NOMO-1 treated with dmso at 0.1 percent for 144 hours (cell line): ENCODE results near the gene TK2.
A peak's percentile ranks its signal among the peaks of the same experiment; 100 is the strongest.
"Not testable (repeated sequence)": the region's sequence is repeated elsewhere in the genome, so short reads cannot be mapped to it uniquely, and the experiment has no call there.

ENCODE experiments used
- DNase-seq: peaks from one replicate; lab custom pipeline; 2025; ENCODE audit not compliant: unreplicated experiment; lab: John Stamatoyannopoulos, UW

TK2 gene

DNA sequence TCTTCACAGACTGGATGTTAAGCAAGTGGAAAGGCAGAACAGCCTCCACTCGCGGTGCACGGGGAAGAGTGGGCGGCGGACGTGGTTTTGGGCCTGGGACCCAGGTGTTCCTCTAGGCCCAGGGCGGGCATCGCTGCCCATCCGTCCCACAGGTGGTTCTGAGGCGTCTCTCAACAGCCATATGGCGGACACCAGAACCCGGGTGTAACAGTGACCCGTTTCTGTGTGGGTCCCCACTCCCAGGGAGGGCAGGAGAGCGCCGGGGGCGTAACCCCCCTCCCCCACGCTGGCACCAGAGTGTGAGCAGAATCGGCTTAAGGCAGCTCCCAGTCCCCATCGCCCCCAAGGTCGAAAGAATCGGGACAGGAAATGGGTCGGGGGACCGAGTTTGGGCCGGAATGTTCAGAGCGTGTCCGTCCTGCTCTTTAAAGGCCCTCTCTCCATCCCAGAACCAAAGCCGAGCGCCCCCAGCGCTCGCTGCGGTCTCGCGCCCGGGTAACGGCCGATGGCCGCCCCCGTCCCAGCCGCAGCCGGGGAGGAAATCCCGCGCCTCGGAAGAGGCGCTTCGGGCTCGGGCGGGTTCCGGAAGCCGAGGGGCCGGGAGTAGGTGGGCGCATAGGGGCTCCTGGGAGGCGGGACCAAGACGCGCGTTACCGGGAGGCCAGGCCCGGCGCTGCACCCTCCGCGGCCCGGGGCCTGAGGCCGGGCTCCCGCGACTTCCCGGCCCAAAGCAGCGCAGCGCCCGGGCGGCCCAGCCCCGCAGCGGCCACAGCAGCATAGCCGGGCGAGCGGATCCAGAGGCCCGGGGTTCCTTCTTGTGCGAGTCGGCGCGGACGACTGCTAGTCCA is at the start of gene TK2:
Gene TK2, minus strand, starts transcription at position 839 of the 848 bp plus-strand sequence. Its CDS starts 61 bp downstream, at position 778.
- peak; percentile 49 for DNase-seq

DNA sequence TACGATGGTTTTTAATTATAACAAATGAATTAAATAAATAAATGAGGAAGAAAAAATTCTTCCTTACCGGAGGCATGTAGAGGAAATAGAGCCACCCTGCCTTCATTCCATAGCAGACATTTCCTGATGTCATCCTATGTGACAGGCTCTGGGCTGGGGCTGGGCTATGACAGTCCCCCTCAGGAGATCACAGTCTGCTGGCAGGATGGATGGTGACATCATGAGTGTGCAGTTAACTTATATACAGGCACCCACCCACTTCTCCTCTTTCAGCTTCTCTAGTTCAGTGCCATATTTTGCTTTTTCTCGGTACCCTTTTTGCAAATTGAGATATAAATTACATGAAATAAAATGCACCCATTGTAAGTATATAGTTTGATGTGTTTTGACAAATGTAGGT is 48.2 kb upstream of the TK2 start:
- no peak for DNase-seq

DNA sequence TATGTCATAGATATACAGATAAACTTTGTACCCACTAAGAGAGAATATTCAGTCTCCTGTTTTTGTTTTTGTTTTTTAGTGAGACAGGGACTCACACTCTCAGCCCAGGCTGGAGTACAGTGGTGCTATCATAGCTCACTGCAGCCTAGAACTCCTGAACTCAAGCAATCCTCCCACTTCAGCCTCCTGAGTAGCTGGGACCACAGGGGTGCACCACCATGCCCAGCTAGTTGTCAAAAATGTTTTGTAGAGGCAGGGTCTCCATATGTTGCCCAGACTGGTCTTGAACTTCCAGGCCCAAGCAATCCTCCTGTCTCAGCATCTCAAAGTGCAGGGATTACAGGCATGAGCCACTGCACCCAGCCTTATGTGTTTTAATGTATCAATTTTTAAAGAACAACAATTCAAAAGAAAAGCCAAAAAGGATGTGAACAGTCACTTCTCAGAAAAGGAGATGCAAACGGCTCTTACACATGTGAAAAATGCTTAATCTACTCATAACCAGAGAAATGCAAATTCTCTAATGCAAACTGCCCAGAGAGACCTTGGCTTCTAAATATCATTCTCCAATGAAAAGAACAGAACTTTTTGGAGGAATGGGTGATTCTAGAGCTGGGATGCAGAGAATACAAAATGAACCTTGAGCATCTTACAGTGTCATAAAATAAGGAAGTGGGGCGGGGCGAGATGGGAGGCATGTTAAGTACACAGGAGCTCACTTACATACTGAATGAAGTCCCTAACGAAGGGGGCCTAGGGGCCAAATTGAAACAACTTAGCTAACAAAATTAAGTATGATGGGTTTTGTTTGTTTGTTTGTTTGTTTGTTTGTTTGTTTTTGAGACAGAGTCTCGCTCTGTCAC is 47.3 kb upstream of the TK2 start:
- DNase-seq, result no peak

DNA sequence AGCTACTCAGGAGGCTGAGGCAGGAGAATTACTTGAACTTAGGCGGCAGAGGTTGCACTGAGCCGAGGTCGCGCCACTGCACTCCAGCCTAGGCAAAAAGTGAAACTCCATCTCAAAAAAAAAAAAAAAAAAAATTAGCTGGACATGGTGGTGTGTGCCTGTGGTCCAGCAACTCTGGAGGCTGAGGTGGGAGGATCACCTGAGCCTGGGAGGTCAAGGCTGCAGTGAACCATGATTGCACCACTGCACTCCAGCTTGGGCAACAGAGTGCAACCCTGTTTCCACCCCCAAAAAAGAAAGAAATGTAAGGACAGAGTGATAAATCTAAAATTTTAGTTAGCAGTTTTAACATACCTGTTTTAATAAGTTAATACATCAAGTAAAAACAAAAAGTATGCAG is 46.6 kb upstream of the TK2 start:
- DNase-seq, result not testable (repeated sequence)

DNA sequence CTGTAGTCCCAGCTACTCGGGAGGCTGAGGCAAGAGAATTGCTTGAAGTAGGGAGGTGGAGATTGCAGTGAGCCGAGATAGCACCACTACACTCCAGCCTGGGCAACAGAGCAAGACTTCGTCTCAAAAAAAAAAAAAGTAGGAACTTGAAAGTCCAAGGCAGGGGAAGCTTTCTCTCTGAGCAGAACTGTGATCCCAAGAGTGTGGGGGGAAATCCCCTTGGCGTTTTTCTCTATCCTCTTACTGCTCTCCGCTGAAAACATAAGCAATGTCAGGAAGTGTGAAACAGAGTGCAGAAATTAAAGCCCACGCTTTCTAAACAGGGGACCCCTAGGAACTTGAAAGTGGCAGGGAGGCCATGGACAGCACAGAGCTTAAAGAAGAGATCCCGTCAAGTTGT is 44.8 kb upstream of the TK2 start:
- DNase-seq, result no peak

DNA sequence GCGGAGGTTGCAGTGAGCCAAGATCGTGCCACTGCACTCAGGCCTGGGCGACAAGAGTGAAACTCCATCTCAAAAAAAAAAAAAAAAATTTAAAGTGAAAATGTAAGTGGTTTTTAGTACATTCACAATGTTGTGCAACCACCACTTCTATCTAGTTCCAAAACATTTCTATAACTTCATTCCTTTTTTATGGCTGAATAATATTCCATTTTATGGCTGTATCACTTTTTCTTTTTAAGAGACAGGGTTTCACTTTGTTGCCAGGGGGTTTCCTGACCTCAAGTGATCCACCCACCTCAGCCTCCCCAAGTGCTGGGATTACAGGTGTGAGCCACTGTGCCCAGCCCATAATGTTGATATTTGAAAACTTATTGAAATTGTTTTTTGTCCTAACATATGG is 42.9 kb upstream of the TK2 start:
- DNase-seq, result no peak

DNA sequence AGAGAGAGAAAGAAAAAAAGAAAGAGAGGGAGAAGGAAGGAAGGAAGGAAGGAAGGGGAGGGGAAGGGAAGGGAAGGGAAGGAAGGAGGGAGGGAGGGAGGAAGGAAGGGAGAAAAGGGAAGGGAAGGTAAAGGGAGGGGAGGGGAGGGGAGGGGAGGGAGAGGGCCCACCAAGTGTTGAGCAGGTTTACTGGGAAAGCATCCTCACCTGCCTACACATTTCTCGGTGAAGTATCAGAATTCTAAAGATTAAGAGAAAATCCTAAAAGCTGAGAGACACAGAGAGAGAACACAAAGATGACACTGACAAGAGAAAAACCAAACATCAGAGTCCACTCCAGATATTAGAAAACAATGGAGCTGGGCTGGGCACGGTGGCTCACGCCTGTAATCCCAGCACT is 42.3 kb upstream of the TK2 start:
- no peak for DNase-seq

DNA sequence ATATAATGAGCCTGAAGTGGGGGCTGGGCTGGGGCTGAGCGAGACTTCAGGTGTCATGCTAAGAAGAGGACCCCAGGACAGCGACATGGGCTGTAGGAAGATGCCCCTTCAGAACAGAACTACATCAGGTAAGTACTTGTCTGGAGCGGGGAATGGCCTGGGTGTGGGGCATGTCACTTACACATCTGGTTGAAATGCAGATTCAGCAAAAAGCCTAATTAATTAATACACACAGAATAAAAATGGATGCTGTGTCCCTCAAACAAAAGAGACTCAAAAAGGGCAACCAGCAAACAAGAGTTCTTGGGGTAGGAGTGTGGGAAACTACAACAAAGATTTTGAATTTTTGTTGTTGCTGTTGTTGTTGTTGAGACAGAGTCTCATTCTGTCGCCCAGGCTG is 41.1 kb upstream of the TK2 start:
- no peak for DNase-seq

DNA sequence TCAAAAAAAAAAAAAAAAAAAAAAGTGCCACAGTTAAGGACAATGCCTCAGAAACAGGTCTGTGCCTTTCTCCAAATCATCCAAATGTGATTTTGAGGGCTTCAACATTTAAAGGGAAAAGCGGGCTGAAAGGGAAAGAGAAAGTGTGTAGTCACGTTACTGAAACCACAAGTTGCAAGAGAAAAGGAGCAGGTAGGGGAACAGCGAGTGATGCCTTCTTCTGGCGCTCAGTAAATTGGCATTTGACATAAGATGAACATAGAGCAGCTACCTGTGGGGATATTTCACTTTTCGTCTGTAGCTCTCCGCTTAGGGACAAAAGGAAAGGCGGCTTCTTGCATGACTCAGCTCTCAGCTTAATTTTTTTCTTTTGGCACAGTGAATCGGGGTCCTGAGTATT is 40.4 kb upstream of the TK2 start:
- peak; percentile 4 for DNase-seq

DNA sequence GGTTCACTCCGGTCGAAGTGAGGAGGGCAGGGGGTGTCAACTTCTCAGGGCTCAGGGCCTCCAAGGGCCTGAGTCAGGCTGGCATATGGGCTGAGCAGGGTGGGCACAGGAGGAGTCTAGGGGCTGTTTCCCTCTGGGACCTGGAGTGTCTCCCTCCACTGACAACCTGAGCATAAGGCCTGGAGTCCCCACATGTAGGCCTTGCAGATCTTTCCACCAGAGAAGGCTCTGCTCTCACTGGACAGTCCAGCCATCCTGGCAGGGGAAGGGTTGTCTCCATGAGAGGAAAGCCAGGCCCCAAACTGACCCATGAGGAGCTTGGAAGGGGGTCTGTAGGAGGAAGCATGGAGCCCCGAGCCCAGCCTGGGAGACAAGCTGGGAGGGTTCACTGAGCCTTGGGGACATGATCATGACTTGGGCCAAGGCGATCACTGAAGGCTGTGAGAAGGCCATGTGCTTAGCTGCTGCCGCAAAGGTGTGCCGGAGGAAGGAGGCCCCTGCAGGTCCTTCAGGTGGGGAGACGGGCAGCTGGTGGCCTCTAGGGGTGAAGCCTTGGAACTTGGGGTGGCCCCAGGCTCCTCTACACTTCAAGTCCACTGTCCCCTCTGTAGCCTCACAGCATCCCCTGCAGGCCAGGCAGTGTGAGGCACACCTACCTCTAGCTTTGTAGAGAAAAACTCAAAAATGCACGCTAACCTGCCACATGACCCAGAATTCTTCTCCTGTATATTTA is 39.2 kb upstream of the TK2 start:
- DNase-seq, result peak; percentile 31

DNA sequence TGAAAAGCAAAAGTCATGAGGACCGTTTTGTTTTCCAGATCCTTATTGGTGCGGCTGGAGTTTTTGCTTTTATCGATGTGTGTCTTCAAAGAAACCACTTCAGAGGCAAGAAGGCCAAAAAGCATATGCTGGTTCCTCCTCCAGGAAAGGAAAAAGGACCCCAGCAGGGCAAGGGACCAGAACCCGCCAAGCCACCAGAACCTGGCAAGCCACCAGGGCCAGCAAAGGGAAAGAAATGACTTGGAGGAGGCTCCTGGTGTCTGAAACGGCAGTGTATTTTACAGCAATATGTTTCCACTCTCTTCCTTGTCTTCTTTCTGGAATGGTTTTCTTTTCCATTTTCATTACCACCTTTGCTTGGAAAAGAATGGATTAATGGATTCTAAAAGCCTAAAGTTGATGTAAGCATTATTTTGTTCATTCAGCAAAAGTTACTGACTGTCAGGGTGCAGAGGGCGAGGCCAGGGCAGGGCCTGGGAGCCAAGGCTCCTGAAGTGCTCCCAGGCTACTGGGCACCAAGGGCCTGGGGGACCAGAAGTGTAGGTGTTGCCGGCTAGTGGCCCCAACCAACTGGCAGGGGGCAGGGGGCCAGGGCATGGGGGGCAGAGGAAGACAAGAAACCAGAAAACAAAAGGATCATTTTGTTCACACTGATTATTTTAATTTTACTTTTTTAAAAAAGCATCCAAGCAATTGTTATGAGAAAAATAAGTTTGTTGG is 38.1 kb upstream of the TK2 start:
- no peak for DNase-seq

DNA sequence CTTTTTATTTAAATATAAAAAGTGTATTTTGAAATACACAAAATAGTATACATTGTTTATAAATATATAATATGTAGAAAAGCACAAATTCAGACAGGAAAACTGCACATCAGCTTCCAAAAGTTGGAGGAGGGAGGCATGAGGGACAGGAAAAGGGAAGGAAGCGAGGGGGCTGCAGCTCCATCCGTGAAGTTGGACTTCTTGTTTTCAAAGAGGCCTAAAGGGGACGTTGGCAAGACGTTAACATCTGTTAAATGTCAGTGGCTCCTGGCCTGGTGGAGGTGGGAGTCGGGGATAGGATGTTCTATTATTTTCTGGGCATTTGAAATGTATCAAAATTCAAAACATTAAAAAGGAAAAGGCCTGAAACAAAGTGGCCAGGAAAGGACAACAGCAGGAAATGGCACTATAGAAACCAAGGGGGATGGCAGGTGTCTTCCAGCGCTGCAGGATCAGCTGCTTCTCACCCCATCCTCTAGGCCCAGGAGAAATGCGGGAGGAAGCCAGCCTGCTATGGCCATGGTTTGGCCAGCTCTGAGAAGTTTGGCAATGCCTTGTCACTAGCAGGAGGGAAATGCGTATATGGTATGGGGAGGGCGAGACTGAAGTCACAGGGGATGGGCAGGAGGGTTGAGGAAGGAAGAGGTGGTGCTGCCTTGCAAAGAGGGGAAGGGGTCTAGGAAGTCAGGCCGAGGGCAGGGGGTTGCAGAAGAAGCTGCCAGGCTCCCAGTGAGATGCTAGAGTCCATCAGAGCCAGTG is 35.7 kb upstream of the TK2 start:
- peak; percentile 7 for DNase-seq

DNA sequence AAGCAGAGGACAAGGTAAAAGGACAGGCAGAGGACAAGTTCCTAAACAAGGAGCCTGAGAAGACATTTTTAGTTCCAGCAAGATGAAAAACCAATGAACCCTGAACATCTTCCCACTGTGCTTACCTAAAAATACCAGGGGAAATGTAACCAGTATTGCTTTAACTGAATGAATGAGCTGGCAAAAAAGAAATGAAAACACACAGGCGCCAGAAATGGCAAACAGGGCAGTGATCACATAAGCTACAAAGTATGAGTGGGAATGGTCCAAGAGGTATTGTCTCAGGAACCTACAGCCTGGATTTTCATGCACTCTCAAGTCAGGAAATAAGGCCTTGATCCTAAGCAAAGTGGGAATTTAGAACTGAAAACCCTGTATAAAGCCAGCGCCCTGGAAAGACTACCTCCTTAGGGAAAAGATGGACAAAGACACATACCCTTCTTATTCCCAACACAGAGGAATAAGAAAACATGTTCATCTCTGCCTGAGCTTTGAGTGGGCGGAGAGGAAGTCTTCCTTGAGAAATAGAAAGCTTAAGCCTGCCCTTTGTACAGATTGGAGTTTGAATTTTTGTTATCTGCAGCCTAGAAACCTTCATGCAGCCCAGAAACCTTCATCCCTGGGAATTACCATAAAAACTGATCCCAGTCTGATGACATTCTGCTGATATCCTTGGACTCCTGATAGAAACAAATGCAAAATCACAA is 31.5 kb upstream of the TK2 start:
- no peak for DNase-seq

DNA sequence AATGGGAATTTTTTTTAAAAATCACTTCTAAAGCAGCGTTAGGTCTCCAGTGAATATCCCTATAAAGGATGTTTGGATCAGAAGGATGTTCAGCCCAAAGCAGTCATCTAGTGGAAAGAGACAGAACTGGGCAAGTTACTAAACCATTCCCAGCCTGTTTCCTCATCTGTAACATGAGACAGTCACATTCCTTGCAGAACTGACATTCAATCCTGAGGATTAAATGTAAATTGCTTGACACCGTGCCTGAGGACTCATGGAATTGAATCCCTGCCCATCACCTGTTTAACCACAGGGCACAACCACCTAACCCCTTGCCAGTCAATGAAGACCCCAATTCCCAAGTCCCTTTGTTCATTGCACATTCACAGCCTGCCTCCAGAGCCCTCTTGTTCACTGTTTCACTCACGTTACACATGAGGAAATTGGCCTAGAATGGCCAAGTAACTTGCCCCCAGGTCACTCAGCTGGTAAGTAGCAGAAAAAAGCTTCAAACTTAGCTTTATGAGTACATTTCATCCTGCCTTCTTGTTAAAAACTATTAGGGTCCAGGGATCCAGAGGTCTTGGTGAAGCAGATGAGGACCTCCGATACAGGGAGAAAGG is 30.8 kb upstream of the TK2 start:
- no peak for DNase-seq

DNA sequence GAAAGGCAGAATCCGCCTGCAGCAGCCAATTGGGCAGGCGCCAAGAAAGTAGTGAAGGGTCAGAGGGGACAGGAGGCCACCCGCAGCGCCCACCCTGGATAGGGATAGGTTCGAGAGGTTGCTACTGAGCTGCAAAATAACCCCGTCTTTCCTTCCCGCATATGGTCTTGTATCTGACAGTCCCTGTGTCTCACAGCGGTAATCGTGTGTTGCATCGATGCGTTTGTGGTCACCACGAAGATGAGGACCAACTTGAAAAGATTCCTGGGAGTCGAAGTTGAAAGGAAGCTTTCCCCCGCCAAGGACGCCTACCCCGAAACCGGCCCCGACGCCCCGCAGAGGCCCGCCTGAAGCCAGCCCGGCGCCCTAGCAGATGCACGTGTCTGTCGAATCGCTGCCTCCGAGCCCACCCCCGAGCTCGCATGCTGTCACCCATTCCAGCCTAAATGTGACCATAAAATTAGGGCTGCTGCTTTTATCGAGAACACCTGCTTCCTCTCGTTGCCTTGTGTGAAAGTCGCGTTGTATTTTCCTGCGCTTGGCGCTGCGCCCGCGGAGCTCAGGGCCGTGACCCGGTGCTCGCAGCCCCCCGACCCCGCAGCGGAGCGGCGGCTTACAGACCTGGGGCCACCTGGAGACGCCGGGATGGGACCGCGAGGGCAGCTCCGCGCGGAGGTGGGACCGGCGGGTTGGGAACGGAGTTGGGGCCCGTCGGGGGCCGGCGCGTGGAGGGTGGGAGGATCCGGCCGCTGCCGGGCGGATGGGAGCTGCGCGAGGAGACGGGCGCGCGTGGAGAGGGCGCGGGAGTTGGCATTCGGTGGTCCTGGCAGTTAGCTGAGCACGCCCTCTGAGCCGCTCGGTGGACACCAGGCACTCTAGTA is 29.0 kb upstream of the TK2 start, which contains the start of gene CMTM2:
Gene CMTM2, plus strand, starts transcription at position 813 of the 881 bp plus-strand sequence. CDS start 145 bp downstream, outside the sequence.
- no peak for DNase-seq

DNA sequence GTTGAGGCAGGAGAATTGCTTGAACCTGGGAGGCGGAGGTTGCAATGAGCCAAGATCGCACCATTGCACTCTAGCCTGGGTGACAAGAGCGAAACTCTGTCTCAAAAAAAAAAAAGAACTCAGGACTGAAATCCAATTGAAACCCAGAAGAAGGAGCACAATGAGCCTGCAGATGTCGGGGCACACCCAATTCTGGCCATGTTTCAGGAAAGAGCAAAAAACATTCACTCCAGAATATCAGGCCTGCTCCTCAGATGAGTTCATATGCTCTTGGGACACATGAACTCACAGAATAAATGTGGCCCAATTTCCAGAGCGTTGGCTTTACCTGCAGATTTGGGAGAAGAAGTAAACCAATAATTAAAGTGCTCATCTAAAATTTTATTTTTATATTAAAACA is 26.4 kb upstream of the TK2 start:
- no peak for DNase-seq

DNA sequence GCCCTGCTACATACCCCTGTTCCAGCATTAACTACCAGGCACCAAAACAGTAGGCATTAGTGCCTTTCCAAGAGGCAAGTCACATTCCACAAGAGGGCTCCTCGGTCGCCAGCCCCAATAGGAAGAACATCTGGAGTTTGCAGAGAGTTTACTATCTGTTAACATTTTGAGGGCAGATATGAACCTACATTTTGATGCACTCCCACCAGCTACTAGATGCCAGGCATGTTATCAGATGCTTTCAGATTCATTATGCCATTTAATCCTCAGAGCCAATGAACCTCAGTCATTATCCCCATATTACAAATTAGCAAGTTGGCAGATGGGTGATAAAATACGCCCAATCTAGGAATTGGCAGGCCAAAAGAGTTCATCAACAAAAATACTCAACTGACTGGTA is 25.1 kb upstream of the TK2 start:
- no peak for DNase-seq

DNA sequence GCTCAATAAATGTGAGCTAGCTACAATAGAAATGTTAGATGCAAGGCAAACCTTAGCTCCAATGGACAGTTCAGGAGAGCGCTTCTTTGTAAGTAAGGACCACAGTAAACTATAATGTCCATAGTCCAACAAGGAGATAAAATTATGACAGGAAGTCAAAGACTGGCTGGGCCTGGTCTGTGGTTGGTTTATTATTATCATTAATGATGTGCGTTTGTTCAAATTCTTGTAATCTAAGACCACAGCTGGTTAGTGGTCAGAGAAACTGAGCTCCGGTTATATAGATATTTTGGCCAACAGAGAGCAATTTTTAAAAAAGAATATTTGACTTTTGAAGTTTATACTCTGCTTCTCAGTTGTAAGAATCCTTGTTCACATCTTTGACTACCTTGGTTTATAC is 24.6 kb upstream of the TK2 start:
- DNase-seq, result no peak
